CD4-positive, alpha-beta T cell treated with Interleukin-4 for 1 hour (primary cell): ENCODE data around the gene RUNX1.
A peak's percentile ranks its signal among the peaks of the same experiment; 100 is the strongest.

Source experiments
- DNase-seq, 2 donors: peaks; one replicate each; pipeline ENCODE4 v3.0.0-alpha.2; 2020 to 2022

The RUNX1 gene

DNA sequence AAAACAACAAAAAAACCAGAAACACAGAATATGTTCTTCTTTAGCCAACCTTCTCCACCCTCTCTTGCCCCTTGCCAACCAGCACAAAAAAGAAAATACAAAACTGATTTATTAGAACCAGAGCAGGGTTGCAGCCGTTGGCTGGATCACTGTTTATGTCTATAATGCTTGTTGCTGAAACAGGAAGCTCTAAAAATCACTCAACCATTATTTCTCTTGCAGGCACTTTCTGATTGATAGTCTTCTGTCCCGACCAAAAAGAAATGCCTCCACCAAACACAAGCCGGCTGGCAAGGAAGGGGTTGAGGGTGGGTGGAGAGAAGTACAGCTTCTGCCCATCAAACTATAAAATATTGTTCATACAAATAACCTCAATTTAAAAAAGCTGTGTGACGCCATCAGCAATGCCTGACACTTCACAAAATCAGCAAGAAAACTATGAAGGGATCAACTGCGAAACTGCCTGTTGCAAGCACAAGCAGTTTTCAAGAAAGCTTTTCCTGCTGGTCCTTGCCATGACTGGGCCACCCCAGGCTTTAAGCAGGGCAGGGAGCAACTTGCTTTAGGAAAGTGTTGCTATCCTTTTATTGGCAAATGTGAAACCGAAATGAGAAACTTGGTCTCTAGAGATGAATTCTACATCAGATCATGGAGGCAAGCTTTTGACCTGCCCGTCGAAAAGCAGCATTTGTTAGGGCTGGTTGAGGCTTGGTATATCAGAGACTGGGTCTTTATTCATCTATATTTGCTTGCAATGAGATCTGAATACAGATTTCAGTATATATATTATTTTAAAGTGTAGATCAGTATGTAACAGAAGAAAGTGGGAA lies 174.2 kb downstream of the RUNX1 start:
- no peak for DNase-seq

DNA sequence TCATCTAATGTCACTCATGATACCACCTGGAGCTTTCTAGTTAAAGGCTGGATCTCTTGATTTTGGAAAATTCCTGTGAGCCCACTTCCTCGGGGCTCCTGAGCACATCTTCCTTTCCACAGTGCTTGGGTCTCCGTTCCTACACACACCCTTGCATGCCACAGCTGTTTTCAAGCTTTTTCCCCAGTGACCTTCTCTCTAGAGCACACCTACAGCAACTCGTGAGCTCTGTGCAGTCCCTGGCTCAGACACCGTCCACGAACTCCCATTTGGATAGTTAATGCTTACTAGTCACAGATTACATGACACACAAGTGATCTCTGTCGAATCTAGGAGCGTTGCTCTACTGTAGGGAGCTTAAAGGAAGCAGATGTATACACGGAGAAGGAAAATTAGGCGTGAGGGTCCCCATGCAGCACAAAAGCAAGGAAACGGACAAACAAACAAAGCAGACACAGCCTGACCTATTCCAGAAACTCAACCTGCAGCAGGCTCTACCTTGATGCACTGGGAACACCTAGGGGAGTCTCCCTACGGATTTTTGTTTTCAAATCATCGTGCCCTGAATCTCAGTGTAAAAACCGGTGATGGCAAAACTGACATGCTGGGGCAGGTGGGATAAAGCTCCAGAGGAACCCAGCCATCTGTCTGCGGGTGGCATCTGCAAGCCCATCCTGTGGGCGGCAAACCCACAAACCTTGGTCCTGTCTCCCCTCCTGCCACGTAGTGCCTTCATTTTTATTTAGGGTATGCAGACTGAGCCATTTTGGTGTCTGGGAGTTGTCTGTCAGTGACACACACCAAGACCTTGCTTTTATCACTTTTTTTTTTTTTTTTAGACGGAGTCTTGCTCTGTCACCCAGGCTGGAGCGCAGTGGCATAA lies 177.8 kb downstream of the RUNX1 start:
- no peak for DNase-seq

DNA sequence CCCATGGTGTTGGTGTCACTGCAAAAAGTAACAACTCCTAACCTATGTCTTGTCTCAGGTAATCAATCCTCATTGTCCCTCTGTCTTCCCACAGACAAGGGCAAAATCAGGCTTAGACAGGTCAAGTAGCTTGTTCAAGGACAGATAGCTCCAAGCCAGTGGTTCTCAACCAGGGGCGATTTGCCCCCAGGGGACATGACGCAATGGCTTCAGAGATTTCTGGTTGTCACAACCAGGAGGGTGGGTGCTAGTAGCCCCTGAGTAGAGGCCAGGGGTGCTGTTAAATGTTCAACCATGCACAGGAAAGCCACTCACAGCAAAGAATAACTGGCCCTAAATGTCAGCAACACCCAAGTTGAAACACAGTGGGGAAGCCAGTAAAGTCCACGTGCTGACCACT lies 178.9 kb downstream of the RUNX1 start:
- no peak for DNase-seq

DNA sequence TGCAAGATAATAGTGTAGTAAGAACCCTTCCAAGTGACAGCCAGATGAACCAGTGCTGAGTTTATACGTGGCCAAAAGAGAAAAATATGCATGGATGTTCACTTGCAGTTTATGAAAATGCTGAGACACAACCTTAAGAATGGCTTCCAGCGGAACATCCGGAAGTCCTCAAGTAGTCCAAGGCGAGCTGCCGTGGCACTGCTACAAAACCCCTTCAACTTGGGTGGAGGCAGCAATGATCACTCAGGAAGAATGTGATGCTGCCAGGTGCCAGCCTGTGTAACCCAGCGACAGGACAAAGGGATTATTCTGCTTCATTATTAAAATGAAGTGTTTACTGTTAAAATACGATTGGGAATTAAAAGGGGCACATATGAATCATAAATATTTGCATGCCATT lies 179.6 kb downstream of the RUNX1 start:
- DNase-seq = no peak

DNA sequence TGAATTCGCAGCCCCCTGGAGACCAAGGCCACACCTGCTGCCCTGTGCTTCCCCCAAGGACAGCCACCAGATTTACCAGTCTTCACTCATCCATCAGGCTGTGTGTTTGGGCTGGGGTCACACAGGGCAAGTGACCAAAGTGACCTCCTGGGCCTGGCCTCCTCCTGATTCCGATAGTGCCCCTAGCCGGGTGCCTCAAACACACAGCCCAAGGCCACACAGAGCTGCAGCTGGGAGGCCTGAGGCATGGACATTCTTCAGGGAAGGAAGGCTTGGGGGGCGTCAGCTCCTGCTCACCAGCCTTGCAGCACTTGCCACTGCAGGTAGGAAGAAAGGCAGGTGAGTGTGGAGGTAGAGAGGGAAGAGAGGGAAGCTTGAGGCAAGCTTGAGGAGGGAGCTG lies 181.3 kb downstream of the RUNX1 start:
- no peak for DNase-seq

DNA sequence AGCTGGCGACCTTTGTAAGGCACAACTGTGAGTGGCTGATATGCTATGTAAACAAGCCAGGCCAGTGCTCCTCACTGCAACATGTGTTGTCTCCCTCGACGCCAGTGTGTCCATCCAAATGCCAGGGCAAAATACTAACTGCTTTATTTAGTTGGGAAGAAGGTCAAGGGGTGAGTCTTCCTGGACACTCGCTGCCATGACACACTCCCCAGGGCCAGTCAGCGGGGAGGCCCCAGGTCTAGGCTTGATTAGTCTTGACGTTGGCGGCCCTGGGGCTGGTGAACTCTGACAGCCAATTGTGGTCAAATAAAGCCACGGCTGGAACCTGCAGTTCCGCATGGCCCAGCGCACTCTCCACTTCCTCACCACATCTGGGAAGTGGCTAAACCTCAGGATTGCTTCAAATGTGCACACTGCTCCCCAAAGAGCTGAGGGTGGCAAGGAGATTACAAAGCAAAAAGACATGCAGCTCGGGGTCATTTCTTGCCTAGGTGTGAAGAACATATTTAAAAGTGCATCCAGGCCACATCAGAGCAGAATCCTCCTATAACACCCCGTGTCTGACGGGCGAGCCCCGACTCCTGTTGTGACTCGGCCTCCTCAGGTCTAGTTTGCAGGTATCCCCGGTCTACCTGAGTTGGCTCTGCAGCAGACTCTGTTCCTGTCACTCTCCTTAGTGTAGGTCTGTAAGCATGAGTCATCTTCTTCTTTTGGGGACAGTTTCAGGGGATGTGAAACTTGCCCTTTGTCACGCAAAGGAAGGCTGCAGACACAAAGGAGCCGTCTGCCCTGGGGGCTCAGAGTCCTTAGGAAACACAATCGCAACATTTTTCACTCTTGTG lies 183.5 kb downstream of the RUNX1 start:
- peak; percentile 14 to 63 for DNase-seq

DNA sequence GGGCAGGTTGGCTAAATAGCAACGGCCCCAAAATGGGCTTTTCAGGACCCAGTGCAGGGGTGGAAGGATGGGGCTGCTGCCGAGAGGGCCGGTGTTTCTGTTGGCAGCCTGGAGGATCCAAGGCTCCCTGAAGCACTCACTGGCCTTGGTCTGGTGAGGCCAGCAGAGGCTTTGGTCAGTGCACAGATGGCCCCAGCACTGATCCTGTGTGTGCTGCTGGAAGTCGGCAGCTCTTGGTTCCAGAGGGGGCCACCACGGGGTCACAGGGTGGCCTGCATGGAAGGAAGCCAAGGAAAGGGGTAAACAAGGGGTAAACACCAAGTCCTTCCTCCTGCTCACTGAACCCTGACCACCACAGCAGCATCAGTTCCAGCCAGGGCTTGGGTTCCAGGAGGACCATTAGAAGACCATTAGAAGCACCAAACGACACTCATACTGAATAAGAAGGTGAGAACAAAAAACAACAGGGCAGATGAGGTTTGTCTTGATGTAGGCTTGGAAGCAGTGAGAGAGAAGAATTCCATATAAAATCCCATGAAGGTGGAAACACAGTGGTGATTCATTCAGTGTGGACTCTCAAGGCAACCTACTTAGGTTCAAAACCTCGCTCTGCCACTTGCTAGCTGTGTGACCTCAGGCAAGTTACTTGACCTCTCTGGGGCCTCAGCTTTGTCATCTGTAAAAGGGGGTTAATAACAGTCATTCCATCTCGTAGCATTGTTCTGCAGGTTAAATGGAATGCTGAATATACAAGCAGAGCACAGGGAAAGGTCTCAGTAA lies 184.5 kb downstream of the RUNX1 start:
- no peak for DNase-seq

DNA sequence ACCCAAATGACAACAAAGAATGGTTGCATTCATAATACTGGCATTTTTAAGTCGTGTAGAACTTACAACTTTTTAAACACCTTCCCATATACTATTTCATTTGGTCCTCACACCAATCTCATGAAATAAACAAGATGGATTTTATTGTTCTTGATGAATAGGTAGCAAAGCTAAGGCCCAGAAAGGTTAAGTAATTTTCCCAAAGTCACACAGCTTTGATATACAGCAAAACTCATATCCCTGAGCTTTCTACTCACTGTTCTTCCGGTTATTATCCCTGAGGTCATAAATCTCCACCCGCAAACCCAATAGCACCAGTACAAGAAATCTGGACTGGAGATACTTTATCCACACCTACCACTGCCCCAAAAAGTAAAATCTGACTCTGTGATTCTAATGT lies 186.2 kb downstream of the RUNX1 start:
- no peak for DNase-seq

DNA sequence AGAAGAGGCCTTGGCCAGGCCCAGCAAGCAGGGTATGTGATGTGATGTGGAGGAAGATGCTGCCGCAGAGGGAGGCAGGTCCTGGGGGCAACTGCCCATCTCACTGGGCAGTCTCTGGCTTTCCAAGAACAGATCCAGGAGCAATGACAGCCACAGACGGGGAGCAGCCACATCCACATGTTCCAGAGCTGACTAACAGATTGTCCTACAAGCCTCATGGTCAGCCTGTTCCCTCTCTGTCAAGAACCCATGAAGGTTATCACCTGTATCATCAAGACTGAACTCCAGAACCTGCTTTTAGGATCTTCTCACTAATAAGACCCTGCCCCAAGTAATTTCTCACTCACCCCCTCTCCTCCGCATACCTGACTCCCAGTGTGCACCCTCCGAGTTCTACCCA lies 187.8 kb downstream of the RUNX1 start:
- no peak for DNase-seq

DNA sequence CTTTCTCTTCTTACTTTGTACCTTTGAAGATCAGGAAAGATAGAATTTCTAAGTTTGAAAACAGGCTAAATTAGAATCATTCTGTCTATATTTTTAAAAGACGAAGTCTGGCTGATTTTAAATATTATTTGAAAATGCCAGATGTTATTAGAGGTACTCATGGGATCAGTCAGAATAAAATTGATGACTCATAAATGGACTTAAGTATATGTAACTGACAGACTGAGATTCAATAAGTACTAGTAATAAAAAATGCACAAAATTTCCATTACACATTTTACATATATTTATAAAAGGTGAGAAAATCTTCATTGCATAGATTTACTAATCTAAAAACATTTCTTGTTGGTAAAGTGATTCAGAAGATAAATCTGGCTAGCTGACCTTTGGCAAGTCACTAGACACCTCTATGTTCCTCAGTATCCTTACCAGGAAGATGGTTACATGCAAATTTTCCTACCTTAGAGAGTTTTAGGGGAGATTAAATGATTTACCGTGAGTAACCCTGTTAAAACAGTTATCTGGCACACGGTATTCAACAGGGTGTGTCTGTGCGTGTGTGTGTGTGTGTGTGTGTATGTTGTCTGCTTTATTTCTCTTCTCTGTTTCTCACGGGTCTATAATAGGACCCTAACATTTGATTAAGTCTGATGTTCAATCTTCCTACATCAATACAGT lies 189.0 kb downstream of the RUNX1 start:
- DNase-seq = no peak

DNA sequence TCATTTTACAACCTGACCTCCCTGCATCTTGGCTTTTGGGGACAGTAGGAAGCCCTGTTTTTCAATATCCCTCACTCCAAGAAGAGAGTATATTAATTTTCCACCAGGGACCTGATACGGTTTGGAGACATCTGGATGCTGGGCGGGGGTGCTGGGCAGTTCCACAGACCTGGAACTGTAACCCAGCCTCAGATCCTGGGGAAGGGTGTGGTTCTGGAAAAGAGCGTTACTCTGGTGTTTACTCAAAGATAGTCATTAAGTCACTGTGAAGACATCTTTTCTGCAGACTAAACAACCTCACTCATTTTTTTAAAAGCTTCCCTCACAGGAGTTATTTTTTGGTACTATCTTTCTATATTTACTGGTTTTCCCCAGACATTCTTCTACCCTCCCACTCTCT lies 190.5 kb downstream of the RUNX1 start:
- no peak for DNase-seq

DNA sequence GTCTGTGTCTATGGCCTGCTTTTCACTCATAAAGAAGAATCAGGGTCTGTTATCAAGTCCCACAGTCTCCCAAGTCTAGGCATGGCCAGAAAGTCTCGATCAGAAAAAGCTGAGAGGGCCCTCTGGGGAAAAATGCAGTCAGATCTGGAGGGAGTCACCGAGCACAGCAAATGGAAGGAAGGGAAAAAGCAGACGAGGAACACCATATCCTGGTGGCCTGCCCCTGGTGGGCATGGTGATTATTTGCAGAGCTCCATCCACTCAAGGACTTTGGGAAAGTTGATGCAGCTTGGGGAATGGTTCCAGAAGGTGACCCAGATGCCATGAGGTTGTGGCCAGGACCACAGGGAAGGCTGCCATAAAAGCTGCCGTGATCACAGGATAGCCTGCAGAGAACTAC lies 191.2 kb downstream of the RUNX1 start:
- DNase-seq = no peak

DNA sequence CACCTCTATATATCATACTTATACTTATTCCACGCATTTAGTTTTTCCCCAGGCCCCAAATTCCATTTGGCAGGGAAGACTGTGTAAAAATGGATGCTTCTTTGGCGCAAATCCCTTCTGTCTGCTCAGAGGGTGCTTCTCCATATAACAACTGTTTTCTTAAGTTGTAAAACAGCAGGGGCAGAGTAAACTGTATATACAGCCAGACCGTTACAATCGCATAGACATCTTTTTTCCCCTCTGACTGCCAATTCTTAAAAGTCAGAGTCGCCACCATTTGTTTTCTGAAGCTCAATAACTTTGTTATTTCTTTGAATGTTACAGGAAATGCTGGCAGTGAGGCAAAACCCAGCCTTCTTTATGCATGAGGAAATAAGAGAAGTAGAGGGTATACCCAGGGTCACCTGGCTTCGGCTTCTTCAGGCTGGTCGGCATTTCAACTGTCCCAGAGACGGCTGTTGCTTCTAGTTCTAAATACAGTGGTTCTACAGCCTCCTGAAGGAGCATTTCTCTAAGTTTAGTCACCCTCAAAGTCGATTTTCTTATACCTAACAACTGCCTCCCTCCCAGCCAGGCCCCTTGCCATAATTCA lies 191.9 kb downstream of the RUNX1 start:
- DNase-seq = no peak

DNA sequence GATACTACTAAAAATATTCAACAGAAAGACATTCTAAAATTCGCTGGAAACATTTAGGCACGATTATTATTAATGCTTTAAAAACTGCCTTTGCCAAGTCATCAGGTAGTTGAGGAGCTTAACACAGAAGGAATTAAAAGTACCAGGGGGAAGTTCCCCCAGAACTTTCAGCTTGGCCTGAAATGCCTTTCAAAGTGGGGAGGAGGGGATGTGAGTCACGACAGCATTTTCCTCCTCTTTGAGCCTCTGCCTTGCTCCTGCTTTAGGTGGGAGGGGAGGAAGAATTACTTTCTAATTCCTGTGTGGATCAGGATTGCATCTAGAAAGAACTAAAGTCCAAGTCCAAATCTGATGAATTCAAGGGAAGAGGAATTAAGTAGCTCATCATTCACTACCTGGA lies 196.7 kb downstream of the RUNX1 start:
- DNase-seq = no peak

DNA sequence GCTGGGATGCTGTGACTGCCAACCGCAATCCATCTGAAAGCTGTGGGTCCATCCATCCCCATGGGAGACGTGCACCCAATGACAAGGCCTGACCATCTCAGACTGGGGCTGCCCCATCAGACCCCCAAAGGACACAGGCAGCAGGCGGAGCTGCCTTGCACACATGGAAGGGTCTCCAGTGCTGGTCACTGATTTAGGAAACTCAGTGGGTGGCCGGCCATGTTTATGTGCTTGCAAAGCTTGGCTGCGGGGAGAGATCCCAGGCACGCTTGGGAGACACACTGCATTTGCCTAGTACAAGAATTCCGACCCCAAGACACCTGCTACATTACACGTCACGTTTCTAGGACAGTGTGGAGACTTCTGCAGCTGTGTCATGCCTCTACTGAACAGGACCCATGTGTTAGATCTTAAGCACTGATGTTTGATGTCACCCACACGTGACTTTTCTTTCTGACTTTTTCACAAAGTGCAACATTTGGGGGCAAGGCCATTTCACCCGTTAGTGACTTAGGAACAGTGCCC lies 198.9 kb downstream of the RUNX1 start:
- no peak for DNase-seq

DNA sequence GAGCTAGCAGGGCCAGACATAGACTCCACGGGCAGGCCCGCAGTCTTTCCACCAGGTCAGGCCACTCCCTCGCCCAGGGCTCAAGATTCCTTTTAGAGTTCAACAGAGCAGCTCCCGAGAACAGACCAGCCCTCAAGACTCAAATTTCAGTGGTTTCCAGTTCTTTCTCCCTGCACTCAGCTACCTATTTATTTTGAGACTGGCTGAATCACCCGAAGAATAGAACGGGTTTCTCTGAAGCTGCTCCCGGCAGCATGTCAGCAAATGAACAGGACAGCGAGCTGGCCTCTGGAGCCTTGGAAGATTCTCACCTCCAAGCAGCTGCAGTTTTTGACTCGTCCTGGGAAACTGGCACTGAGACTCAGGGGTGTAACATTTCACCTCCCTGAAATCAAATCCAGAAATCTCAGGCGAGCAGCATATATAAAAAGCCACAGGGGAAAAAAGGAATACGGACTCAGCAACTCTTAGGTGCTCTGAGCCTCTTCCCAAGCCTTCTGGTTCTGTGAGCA lies 202.4 kb downstream of the RUNX1 start:
- DNase-seq = no peak

DNA sequence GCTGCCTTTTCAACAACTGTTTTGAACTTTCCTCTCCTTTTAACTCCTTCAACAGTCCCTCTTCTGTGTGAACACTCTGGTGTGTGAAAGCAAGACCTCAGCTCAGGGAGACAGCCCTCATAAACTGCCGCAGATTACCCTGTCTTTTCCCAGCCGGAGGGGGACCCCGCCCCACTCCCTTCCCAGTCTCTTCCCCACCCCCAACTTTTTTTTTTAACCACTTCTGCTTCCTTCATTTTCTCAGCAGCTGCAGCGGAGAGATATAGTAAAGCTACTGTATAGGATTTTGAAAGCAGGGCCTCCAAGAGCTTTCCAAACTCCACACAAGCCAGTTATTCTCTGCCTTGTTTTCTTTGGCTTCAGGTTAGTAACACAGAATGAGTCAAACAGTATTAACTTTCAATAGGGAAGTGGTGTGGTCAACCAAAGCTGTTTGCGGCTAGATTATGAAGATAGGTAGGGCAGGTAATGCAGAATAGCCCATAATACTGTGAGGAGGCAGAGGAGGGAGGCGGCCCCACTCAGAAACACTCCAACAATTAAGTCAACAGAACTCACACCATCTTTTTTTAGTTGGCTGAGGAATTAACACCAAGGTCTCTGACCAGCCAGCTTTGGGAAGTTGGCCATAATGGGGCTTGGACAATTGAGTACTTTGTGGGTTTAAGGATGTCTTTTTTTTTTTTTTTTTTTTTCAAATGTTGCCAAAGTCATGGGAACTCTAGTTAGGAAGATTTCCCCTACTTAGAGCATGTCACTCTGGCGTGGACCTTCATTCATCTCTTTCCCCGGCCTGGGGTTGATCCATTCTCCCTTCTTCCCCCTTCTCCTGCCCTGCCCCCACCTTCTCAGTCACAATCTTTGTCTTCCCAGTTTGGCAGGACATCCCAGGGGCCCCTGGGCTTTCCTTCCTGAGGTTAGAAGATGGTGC lies 203.3 kb downstream of the RUNX1 start:
- peak in 1 of 2 donors; percentile 43 for DNase-seq

DNA sequence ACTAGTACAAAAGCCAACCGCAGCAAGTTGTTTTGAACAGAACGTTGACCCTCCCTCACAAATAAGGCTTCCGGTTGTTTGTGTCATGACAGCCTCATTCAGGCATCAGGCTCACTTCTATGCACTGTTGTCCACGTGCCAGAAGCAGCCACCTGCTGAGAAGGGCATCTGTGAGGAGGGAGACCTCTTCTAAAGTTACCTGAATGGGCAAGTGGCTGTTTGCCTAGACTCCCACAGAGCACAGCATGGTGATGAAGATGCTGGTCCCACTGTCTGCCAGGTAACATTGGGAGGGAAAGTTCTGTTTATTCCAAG lies 204.2 kb downstream of the RUNX1 start:
- no peak for DNase-seq

DNA sequence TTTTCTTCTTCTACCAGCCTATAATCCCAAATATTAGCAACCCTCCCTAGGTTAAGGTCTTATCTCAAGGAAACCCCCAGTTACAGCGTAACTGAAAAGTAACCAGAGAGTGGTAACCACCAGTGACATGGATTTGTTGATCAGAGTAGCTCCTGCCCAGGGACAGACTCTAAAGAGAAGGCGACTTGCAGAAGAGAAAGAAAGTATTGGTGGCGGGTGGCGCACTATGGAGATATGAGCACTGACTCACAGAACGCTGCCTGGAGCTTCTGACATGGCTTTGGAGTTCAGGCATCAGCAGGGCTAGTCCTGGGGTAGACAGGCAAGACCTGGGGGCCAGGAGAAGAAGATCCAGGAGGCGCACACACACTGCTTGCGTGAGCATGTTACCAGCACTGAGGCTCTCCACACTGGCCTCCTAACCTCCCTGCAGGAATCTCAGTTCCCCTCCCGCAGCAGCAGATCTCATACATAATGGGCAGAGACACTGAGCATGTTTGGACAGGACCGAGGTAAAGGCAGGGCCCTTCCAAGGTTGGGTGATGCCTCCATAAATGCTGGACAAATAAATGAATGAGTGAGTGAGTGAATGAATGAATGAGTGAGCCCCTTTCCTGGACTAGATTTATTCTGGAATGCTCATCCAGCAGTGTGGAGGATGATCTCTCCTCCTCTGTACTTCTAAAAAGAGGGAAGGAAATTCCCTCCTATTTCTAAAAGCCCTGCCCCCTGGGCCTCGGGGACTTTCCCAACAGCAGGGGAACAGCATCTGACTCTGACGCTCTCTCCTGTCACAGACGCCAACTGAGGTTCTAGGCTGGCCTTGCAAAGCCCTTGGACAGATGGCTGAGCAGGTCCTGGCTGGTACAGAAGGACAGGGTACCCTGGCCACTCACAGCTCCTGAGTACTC lies 204.8 kb downstream of the RUNX1 start:
- peak in 1 of 2 donors; percentile 33 for DNase-seq
